Naive thymus-derived CD8-positive, alpha-beta T cell (primary cell): ENCODE results near the gene LBH. TPM values are rescaled to one million over a fixed set of nuclear protein-coding genes. Genes with fewer than 3 reads are reported as not detected.
A peak's percentile ranks its signal among the peaks of the same experiment; 100 is the strongest.

Source experiments
- ATAC-seq, 2 donors: fragments of 150-1000 bp; cut with Tn5 transposase in 1 of 2; sonication (Bioruptor Pico), chemical (Tn5 transposase) in 1 of 2; 1 replicate in 1 of 2; 2 replicates in 1 of 2; pipeline ENCODE4 v1.10.0; 2021; ENCODE audit warnings: mild to moderate bottlenecking in 2 of 2, moderate library complexity in 2 of 2
- POLR2A ChIA-PET: fragments of 350-600 bp; sonication (Branson Sonifier 250); formaldehyde crosslinking; loops from one replicate; lab custom pipeline; 2021; ENCODE audit warnings: antibody characterized with exemption; lab: Charles Lee
- DNase-seq, 10 donors: peaks; one replicate each; pipeline versions ENCODE4 v3.0.0 to v3.0.0-alpha.2; 2020 to 2022
- H3K27ac Mint-ChIP-seq, 10 donors: one replicate each; pipeline ENCODE4 v1.8.0; 2020 to 2022; ENCODE audit warnings: mild to moderate bottlenecking in 10 of 10, mixed read lengths in 10 of 10, moderate library complexity in 4 of 10, inconsistent platforms in 1 of 10
- H3K27me3 Mint-ChIP-seq, 5 donors: one replicate each; pipeline ENCODE4 v1.8.0; 2021 to 2022; ENCODE audit warnings: mixed read lengths in 5 of 5
- H3K36me3 Mint-ChIP-seq, 3 donors: one replicate each; pipeline ENCODE4 v1.8.0; 2020 to 2022; ENCODE audit warnings: mixed read lengths in 3 of 3, mild to moderate bottlenecking in 2 of 3, inconsistent platforms in 1 of 3
- H3K4me1 Mint-ChIP-seq, 4 donors: one replicate each; pipeline ENCODE4 v1.8.0; 2021 to 2022; ENCODE audit warnings: mixed read lengths in 4 of 4
- H3K4me3 Mint-ChIP-seq, 10 donors: one replicate each; pipeline ENCODE4 v1.8.0; 2020 to 2022; ENCODE audit warnings: mild to moderate bottlenecking in 10 of 10, mixed read lengths in 10 of 10, moderate library complexity in 6 of 10, inconsistent platforms in 1 of 10
- H3K9me3 Mint-ChIP-seq, 9 donors: one replicate each; pipeline ENCODE4 v1.8.0; 2020 to 2022; ENCODE audit warnings: mixed read lengths in 9 of 9, mild to moderate bottlenecking in 3 of 9, inconsistent platforms in 1 of 9, moderate library complexity in 1 of 9
- polyA plus RNA-seq, 3 donors: library from polyadenylated mRNA; unstranded; fragments of 300-500 nt; fragmentation: Illumina TruSeq; gene quantifications; one replicate each; pipeline ENCODE4 v1.2.3, GENCODE V29; 2021
- total RNA-seq, 8 experiments: library from RNA in 2 of 8; stranded (reverse) in 2 of 8; gene quantifications; one replicate each; pipeline ENCODE4 v1.2.3 and lab custom pipeline; 2021 to 2026

Gene LBH
- total and polyA plus RNA-seq, 5 experiments from 2014 or later, result 243 to 573 (median 356) TPM

DNA sequence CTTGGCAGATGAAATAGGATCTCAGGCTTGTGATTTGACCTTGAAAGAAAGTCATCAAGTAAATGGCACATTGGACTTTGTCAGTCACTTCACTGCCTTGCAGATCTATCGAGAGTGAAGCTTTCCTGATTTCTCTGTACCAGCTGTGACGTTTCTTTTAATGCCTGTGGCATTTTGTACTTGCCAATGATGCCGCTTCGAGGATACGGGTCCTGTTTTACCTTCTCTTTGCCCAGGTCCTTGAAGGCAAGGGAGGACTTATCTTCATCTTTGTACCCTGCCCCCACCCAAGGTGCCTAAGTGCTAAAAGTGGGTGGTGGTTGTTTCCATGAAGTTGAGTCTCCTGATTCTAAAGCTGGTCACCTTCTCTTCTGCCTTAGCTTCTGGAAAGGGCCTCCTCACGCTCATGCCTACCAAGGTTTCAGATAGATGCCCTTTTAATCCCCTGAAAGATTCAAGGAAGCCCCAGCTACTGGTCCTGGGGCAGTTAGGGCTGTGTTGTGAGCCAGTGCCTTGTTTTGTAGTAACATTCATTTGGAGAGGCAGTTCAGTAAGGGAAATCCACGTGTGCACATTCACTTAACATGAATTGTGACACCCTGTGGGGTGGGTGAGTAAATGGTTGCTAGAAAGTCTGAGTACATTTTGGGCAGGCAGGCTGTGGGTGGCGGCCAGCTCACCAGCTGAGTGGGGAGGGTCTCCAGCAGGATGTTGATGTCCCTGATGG lies 6.1 kb downstream of the LBH start:
- peaks cover 53 to 85% (median 81%) of the 10 kb centered on the region in 4 donors for H3K4me1 Mint-ChIP-seq
- H3K9me3 Mint-ChIP-seq, result no peaks in the 10 kb centered on the region
- peak overlapping the region; percentile 87 to 100 (median 95) for H3K27ac Mint-ChIP-seq
- peak overlapping the region; percentile 84 to 99 (median 95) for H3K4me3 Mint-ChIP-seq
- POLR2A ChIA-PET, result interaction anchor here (0.9 to 15.8 kb wide), 9 partner anchors 8 to 210 kb away, joined by 3 to 697 read pairs (median 16); partner anchors contain the start of genes LBH and LCLAT1
- no peaks in the 10 kb centered on the region for H3K27me3 Mint-ChIP-seq
- DNase-seq (peak in 1 of 10 donors; percentile 28), ATAC-seq (no peak)
- peaks cover 12 to 82% (median 56%) of the 10 kb centered on the region in 3 donors for H3K36me3 Mint-ChIP-seq

DNA sequence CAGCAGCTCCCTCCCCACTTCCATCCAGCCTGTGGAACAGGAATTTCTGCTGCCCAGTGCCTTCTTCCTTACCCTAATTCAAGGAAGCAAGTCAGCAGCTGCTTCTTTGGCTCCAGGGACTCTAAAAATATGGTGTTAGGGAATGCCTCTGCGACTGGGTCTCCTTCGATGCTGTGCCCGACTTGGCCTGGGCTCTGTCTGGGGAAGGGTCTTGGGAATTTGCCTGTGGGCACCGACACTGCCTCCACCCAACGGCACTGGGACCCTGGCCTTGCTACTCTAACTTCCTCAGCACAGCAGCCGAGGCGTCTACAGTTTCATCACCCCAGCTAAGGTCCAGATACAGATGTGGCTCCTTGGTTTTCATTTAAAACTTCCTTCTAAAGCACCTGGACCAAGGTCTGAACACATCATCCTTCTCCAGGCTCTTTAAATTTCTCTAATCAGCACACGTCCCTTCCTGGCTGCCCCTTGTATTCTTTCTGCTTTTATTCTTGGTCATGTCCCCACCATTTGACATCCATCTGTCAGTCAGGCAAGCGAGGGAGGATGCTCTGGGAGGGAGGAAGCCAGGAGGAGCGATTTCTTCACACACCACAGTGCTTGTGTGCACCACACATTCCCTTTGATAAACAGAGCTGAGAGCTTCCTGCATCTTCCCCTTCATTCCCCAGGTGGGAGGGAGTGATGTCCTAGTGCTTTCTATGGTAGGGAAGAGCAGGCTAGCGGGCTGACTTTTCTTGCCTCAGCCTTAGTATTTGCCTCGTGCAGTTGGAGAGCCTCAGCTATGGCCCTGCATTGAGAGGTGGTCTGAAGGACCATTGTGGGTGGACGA lies 6.8 kb downstream of the LBH start:
- POLR2A ChIA-PET, result interaction anchor here (0.7 to 15.8 kb wide), 17 partner anchors 9 to 1095 kb away, joined by 3 to 697 read pairs (median 5); partner anchors contain the start of genes LBH and LCLAT1
- no peaks in the 10 kb centered on the region for H3K27me3 Mint-ChIP-seq
- peak overlapping the region; percentile 87 to 100 (median 95) for H3K27ac Mint-ChIP-seq
- H3K36me3 Mint-ChIP-seq, result peaks cover 12 to 90% (median 62%) of the 10 kb centered on the region in 3 donors
- DNase-seq (peak in 1 of 10 donors; percentile 32), ATAC-seq (no peak)
- H3K9me3 Mint-ChIP-seq, result no peaks in the 10 kb centered on the region
- peaks cover 59 to 93% (median 88%) of the 10 kb centered on the region in 4 donors for H3K4me1 Mint-ChIP-seq
- peak overlapping the region; percentile 84 to 99 (median 95) for H3K4me3 Mint-ChIP-seq

DNA sequence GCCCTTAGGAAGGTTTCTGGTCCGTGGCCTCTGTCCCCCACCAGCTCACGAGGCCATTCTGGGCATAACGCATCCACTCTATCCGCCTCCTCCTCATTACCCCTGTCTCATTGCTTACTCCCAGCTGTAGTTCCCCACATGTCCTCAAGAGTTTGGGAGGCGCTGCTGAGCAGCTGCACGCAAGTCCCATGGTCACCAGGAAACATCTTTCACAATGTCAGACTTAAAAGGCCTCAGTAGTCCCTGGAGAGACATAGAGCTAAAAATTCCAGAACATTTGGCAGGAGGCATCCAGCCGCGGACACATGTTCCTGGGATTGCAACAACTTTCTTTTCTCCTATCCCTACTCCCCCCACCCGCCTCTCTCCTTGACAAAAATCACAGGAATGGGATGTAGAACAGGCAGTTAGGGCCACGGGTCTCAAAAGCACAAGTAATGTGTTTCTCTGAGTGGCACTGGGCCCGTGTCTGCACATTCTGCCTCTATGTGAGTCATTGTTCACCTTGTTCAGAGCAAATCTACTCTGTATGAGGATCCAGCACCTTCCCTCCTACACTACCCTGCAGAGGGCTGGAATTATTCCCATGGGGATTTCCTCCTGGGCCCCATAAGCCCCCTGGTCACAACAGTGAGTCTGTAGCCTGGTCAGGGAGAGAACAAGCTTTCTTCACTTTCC lies 8.1 kb downstream of the LBH start:
- Mint-ChIP-seq H3K4me1 (peaks cover 58 to 94% (median 91%) of the 10 kb centered on the region in 4 donors), H3K36me3 (peaks cover 5 to 91% (median 55%) of the 10 kb centered on the region in 3 donors), H3K27ac (peak overlapping the region; percentile 87 to 100 (median 95)), H3K4me3 (peak overlapping the region; percentile 84 to 99 (median 95)), H3K27me3 (no peaks in the 10 kb centered on the region), H3K9me3 (no peaks in the 10 kb centered on the region)
- peak; percentile 55 to 79 for ATAC-seq
- POLR2A ChIA-PET, result interaction anchor here (0.6 to 15.8 kb wide), 17 partner anchors 10 to 1094 kb away, joined by 3 to 697 read pairs (median 6); partner anchors contain the start of genes LBH and LCLAT1
- DNase-seq, result peak; percentile 57 to 87 (median 78)

DNA sequence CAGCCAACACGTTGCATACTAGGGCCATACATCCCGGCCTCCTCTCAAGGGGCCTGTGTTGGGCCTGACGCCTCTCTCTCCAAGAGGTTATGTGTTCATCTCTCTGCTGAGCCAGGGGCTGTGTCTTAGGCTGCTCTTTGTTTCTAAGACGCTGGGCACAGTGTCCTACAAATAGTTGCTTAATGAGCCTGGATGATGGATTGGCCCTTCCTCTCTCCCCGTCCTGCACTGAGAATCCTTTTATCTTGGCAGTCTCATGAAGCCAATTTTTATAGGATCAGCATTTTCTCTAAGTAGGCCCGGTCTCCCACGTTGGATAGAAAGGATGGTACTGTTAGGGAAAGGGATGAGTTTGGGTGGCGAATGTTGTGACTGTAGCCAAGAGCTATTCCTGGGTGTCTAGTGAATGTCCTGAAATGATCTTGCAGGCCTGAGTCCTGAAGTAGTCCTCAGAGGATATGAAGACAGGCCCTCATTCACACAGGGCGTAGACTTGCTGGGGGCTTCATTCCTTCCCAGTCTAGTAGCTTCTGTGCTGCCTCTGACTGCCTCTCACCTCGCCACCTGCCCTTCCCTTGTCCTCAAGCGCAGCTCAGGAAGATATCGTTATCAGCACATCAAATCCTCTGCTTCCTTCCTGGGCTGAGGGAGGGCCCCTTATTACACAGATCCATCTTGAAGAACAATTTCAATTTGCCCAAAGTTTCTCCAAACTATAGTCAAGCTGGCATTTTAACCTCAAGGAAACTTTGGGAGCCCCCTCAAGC lies 8.8 kb downstream of the LBH start:
- POLR2A ChIA-PET, result interaction anchor here (0.5 to 15.8 kb wide), 16 partner anchors 11 to 246 kb away, joined by 3 to 697 read pairs (median 6); partner anchors contain the start of genes LBH and LCLAT1
- H3K4me3 Mint-ChIP-seq, result peak overlapping the region; percentile 84 to 99 (median 95)
- ATAC-seq (no peak), DNase-seq (peak in 1 of 10 donors; percentile 9)
- H3K4me1 Mint-ChIP-seq, result peaks cover 56 to 94% (median 87%) of the 10 kb centered on the region in 4 donors
- no peaks in the 10 kb centered on the region for H3K27me3 Mint-ChIP-seq
- no peaks in the 10 kb centered on the region for H3K9me3 Mint-ChIP-seq
- H3K36me3 Mint-ChIP-seq, result peaks cover 5 to 87% (median 49%) of the 10 kb centered on the region in 3 donors
- peak overlapping the region; percentile 87 to 100 (median 95) for H3K27ac Mint-ChIP-seq

DNA sequence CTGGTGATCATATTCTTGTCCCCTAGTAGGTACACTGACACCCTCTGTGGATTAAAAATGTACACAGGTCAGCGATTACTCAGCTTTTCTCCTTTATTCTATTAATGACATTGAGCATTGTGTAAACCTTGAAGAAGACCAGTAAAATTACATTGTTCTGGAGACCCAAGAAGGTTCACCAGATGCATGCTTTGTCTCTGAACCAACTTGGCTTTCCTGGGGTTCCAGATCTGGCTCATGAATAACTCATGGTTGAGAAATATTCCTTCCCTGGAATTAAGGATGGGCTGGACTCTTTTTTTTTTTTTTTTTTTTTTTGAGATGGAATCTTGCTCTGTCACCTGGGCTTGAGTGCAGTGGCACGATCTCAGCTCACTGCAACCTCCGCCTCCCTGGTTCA lies 11.9 kb downstream of the LBH start:
- DNase-seq (no peak), ATAC-seq (no peak)
- no peaks in the 10 kb centered on the region for H3K9me3 Mint-ChIP-seq
- H3K36me3 Mint-ChIP-seq, result peaks cover 0 to 82% (median 39%) of the 10 kb centered on the region in 3 donors
- peak overlapping the region; percentile 68 to 94 (median 84) for H3K27ac Mint-ChIP-seq
- POLR2A ChIA-PET, result interaction anchor here (0.7 to 33.2 kb wide), 8 partner anchors 8 to 242 kb away, joined by 3 to 697 read pairs (median 4); partner anchors contain the start of genes LBH and YPEL5
- peak overlapping the region; percentile 50 to 80 (median 68) for H3K4me3 Mint-ChIP-seq
- peaks cover 42 to 96% (median 89%) of the 10 kb centered on the region in 4 donors for H3K4me1 Mint-ChIP-seq
- H3K27me3 Mint-ChIP-seq, result no peaks in the 10 kb centered on the region

DNA sequence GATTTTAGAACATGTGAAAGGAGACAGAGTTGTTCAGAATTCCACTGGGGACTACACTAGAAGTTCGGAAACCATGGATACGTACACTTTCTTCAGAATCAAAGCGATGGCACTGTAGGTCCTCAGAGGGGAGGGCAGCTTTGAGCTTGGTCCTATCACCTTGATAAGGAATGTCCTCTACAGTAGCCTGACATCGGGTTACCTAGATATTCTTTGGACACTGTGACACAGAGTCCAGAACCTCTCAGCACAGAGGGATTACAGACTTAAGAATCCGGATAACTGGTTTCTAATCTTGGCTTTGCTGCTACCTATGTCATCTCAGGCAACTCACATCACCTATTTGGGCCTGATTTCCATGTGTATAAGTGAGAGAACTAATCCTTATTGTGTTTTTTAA lies 14.0 kb downstream of the LBH start:
- POLR2A ChIA-PET, result interaction anchor here (0.6 to 33.2 kb wide), 5 partner anchors 8 to 124 kb away, joined by 3 to 697 read pairs (median 7); partner anchors contain the start of gene LBH
- peak overlapping the region; percentile 73 to 96 (median 90) for H3K27ac Mint-ChIP-seq
- peaks cover 42 to 96% (median 89%) of the 10 kb centered on the region in 4 donors for H3K4me1 Mint-ChIP-seq
- peaks cover 0 to 75% (median 30%) of the 10 kb centered on the region in 3 donors for H3K36me3 Mint-ChIP-seq
- no peaks in the 10 kb centered on the region for H3K9me3 Mint-ChIP-seq
- H3K4me3 Mint-ChIP-seq, result peak overlapping the region in 8 of 10 donors; percentile 41 to 74 (median 62)
- DNase-seq (no peak), ATAC-seq (no peak)
- H3K27me3 Mint-ChIP-seq, result no peaks in the 10 kb centered on the region

DNA sequence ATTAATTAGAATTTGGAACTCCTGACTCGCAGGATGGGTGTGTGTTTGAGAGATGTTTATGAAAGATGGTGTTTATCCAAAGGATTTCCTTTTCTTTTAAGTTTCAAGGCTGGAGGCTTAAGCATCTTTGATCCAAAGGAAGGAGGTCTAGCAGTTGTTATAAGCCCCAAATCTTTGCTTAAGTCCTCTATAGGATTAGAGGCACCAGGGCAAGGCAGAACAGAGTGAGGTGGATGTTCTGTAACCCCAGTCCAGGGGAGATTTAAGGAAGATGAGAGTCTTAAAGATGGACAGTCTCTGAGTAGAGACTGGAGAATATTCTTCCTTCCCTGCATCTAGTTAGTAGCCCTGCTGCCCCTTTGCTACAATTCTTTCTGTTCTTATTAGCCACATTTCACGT lies 17.5 kb downstream of the LBH start:
- no peak for ATAC-seq
- no peak for DNase-seq
- peaks cover 41 to 98% (median 91%) of the 10 kb centered on the region in 4 donors for H3K4me1 Mint-ChIP-seq
- peak overlapping the region; percentile 89 to 96 (median 94) for H3K27ac Mint-ChIP-seq
- H3K36me3 Mint-ChIP-seq, result peaks cover 6 to 67% (median 26%) of the 10 kb centered on the region in 3 donors
- no peaks in the 10 kb centered on the region for H3K27me3 Mint-ChIP-seq
- H3K9me3 Mint-ChIP-seq, result no peaks in the 10 kb centered on the region
- POLR2A ChIA-PET, result interaction anchor here (1.2 to 33.2 kb wide), 4 partner anchors 9 to 86 kb away, joined by 4 to 697 read pairs (median 10); partner anchors contain the start of gene LBH
- peak overlapping the region in 9 of 10 donors; percentile 30 to 86 (median 76) for H3K4me3 Mint-ChIP-seq

DNA sequence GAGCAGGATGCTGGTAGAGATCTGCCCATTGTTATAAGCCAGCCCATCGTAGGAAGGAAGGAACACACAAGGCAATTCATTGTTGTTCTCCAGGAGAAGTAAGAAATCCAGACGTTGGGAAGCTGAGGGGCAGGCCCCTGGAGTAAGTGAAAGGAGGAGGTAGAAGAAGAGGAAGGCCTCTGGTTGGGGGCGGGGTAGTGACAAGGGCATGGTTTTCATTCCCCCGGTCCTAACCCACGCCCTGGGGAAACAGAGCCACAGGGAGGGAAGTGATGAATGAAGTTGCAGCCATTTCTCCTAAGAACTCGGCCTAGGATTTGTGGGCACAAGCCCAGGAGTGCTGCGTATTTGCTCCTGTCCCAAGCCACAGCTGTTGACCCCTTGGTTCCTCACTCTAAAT lies 18.0 kb downstream of the LBH start:
- H3K4me3 Mint-ChIP-seq, result peak overlapping the region; percentile 32 to 86 (median 70)
- H3K36me3 Mint-ChIP-seq, result peaks cover 6 to 63% (median 26%) of the 10 kb centered on the region in 3 donors
- H3K27me3 Mint-ChIP-seq, result no peaks in the 10 kb centered on the region
- H3K27ac Mint-ChIP-seq, result peak overlapping the region; percentile 89 to 96 (median 94)
- POLR2A ChIA-PET, result interaction anchor here (0.6 to 33.2 kb wide), 6 partner anchors 9 to 87 kb away, joined by 3 to 697 read pairs (median 4); partner anchors contain the start of gene LBH
- H3K9me3 Mint-ChIP-seq, result no peaks in the 10 kb centered on the region
- H3K4me1 Mint-ChIP-seq, result peaks cover 40 to 98% (median 90%) of the 10 kb centered on the region in 4 donors
- ATAC-seq (no peak), DNase-seq (no peak)

DNA sequence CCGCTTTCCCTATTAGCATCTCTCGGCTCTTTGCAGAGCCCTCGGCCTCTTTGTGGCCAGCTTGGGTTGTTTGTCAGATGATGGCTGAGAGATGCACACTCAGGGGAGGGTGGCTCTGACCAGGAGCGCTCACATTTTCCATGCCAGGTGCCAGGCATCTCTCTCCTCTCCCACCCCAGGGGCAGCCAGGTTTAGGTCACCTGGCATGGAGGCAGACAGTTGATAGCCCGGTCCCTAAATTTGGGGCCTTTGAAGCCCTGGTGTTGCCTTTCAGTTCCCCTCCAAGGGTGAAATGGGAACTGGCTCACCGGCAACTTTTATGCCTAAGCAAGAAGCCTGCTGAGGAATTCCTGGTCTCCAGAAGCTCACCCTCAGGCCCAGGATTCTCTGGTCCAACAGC lies 19.1 kb downstream of the LBH start:
- POLR2A ChIA-PET, result interaction anchor here (0.8 to 33.2 kb wide), 4 partner anchors 8 to 171 kb away, joined by 3 to 697 read pairs (median 4); partner anchors contain the start of gene LBH
- DNase-seq (no peak), ATAC-seq (no peak)
- Mint-ChIP-seq H3K4me3 (peak overlapping the region; percentile 36 to 86 (median 66)), H3K9me3 (no peaks in the 10 kb centered on the region), H3K27me3 (no peaks in the 10 kb centered on the region), H3K27ac (peak overlapping the region; percentile 89 to 96 (median 94)), H3K4me1 (peaks cover 44 to 97% (median 95%) of the 10 kb centered on the region in 4 donors), H3K36me3 (peaks cover 6 to 58% (median 26%) of the 10 kb centered on the region in 3 donors)
